Measurements from ENCODE around the gene CXorf38. TPM values are rescaled to one million over a fixed set of nuclear protein-coding genes. Genes with fewer than 3 reads are reported as not detected.

The CXorf38 gene, protein sequence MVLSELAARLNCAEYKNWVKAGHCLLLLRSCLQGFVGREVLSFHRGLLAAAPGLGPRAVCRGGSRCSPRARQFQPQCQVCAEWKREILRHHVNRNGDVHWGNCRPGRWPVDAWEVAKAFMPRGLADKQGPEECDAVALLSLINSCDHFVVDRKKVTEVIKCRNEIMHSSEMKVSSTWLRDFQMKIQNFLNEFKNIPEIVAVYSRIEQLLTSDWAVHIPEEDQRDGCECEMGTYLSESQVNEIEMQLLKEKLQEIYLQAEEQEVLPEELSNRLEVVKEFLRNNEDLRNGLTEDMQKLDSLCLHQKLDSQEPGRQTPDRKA
- 16.6 and 16.8 TPM in 2 replicates for total RNA-seq

DNA sequence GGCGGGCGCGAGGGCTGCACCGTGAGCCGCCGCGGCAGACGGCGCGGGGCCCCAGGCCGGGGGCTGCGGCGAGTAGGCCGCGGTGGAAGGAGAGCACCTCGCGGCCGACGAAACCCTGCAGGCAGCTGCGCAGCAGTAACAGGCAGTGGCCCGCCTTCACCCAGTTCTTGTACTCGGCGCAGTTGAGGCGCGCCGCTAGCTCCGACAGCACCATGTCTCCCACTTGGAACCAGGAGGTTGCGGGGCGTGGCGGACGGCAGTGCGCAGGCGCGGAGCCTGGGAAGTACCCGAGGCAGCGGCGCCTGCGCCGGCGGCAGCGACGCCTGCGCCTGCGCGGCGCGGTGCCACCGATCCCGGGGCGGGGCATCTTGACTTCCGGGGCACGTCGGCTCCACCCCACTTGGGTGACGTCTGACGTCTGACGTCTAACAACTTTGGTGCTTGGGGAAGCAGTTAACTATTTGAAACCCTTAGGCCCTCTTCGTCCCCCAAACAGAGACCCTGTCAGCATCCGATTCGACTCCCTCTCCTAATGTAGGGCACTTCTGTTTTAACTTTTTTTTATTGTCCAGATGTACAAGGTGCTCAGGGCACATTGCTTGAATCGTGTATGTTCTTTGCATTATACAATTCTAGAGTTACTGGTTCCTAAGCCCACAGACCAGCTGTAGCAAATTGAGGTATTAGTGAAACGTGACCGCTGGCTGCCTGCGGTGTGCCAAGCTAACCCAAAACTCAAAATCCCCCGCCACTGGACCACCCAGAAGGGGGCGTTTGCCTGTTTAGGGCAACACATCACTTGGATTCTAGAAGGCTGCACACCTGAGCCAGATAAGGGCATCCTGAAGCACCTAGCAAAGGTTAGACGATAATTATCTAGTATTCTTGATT lies at the start of gene CXorf38:
Gene CXorf38 (minus strand): TSS at position 255 of the 891 bp plus-strand sequence. CDS start 41 bp downstream, at position 214.
- peak within 1 kb of the TSS; percentile 92 for H3K27ac Mint-ChIP-seq
- H3K36me3 Mint-ChIP-seq (ENCODE audit: low read depth): peaks cover 22% of the 10 kb centered on the region
- peak within 1 kb of the TSS; percentile 91 for H3K4me3 Mint-ChIP-seq
- no peaks in the 10 kb centered on the region for H3K9me3 Mint-ChIP-seq
- peak; percentile 97 for DNase-seq
- intact Hi-C loops (cut with micrococcal nuclease): loop anchor here (1.0 to 10.0 kb wide), 8 partner anchors 67 to 1845 kb away; partner anchors contain the start of genes ATP6AP2, DDX3X, MID1IP1 and USP9X
- H3K27me3 Mint-ChIP-seq: no peaks in the 10 kb centered on the region
- peaks cover 21% of the 10 kb centered on the region for H3K4me1 Mint-ChIP-seq

DNA sequence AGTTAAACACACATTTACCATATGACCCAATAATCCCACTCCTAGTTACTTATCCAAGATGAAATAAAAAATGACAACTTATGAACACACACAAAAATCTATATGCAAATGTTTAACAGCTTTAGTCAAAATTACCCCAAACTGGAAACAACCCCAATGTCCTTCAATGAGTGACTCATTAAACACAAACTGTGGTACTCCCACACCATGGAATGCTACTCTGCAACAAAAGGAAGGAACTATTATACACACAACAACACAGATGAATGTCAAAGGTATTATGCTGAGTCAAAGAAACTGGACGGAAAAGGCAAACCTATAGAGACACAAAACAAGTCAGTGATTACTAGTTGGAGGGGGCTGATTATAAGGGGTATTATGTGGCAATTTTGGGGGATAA lies 47.4 kb upstream of the CXorf38 start:
- peaks cover 3% of the 10 kb centered on the region for H3K4me1 Mint-ChIP-seq
- no peak overlapping the region for H3K27ac Mint-ChIP-seq
- H3K4me3 Mint-ChIP-seq: no peak overlapping the region
- H3K36me3 Mint-ChIP-seq (ENCODE audit: low read depth): peaks cover 30% of the 10 kb centered on the region
- DNase-seq: no peak
- no peaks in the 10 kb centered on the region for H3K27me3 Mint-ChIP-seq
- no peaks in the 10 kb centered on the region for H3K9me3 Mint-ChIP-seq
- intact Hi-C loops (cut with micrococcal nuclease): no loop called here

DNA sequence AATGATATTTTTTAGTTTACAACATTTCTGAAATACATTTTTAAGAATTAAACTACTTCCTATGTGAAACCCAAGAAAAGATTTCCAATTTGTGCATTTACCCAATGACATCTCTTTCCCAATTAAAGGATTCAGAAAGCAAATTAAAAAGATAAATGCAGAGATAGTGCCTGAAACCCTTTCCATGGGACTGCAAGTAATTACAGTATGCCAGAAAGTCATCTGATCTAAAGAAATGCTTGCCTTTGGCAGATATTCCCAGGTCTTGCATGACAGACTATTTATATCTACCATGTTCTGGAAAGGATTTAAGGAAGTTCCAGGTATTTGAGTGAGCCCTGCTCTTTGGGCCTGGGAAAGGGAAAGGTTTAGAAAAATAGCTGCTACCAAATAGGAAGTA lies 41.6 kb upstream of the CXorf38 start:
- no peak overlapping the region for H3K27ac Mint-ChIP-seq
- no peaks in the 10 kb centered on the region for H3K9me3 Mint-ChIP-seq
- H3K36me3 Mint-ChIP-seq (ENCODE audit: low read depth): peaks cover 44% of the 10 kb centered on the region
- intact Hi-C loops (cut with micrococcal nuclease): loop anchor here (10.0 kb wide), 1 partner anchor 46 kb away; the partner anchor contains the start of gene MED14
- H3K4me1 Mint-ChIP-seq: peaks cover 3% of the 10 kb centered on the region
- DNase-seq: no peak
- no peaks in the 10 kb centered on the region for H3K27me3 Mint-ChIP-seq
- no peak overlapping the region for H3K4me3 Mint-ChIP-seq

DNA sequence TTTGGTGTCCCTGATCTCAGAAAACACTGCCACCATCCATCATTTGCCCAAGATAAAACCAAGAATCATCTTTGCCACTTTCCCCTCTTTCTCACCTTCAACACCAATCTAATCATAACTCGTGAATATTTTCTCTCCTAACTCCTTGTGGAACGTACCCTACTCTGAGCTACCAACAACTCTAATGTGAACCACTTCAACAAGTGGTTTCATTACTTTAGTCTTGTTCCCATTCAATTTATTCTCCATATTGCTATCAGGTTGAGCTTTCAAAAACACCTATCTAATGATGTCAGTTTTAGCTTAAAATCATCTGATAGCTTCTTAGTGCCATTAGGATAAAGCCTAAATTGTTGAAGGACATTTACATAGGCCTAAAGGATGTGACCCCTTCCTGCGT lies 39.8 kb upstream of the CXorf38 start:
- Mint-ChIP-seq H3K9me3 (no peaks in the 10 kb centered on the region), H3K36me3 (ENCODE audit: low read depth) (peaks cover 36% of the 10 kb centered on the region), H3K4me3 (no peak overlapping the region), H3K4me1 (peaks cover 6% of the 10 kb centered on the region), H3K27me3 (no peaks in the 10 kb centered on the region), H3K27ac (no peak overlapping the region)
- DNase-seq: no peak
- intact Hi-C loops (cut with micrococcal nuclease): loop anchor here (10.0 kb wide), 1 partner anchor 48 kb away; the partner anchor contains the start of gene MED14

DNA sequence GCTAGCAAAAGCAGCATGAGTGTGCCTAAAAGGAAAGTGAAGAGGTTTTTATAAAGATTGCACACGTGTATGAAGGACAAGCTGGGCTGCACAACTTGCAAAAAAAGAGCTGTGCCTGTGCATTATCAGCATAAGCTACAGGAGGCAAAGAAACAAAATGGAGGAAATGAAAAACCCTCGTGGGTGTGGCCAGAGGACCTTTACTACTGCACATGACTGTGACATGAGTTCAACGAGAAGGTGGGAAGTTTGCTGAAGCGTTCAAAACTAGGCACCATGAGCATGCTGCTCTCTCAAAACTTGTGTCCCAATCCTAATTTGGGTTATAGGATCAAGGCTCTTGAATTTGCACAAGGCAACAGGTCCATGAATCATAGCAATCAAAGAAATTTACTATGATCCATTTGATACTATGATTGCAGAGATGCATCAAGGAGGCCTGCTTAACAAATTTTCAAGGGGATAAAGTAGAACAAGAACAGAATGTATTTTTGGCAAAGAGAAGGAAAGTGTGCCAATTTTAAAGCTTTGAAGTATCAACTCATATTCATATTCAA lies 38.1 kb upstream of the CXorf38 start:
- H3K27ac Mint-ChIP-seq: no peak overlapping the region
- intact Hi-C loops (cut with micrococcal nuclease): loop anchor here (10.0 kb wide), 1 partner anchor 49 kb away; the partner anchor contains the start of gene MED14

DNA sequence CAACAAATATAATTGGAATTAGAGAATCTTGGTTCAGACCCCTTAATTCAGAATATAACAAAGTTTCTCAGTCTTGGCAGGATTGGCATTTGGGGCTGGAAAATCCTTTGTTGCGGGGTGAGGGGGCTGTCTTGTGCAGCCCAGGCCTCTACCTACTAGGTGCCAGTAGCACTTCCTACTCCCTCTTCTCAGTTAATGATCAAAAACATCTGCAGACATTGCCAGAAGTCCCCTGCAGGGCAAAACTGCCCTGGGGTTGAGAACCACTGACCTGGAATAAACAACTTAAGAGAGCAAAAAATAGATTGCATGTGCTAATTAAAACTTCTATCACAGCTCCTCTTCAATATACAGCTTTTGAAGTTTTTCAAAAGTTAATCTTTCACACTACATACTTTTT lies 36.7 kb upstream of the CXorf38 start:
- DNase-seq: no peak
- Mint-ChIP-seq H3K4me1 (peaks cover 6% of the 10 kb centered on the region), H3K36me3 (ENCODE audit: low read depth) (peaks cover 35% of the 10 kb centered on the region), H3K9me3 (no peaks in the 10 kb centered on the region), H3K27me3 (no peaks in the 10 kb centered on the region), H3K27ac (no peak overlapping the region), H3K4me3 (no peak overlapping the region)
- intact Hi-C loops (cut with micrococcal nuclease): loop anchor here (10.0 kb wide), 1 partner anchor 51 kb away; the partner anchor contains the start of gene MED14

More for the DNA sequence above, 38.1 kb upstream of the CXorf38 start:
- H3K27me3 Mint-ChIP-seq: no peaks in the 10 kb centered on the region
- H3K4me1 Mint-ChIP-seq: peaks cover 6% of the 10 kb centered on the region
- no peak overlapping the region for H3K4me3 Mint-ChIP-seq
- DNase-seq: no peak
- no peaks in the 10 kb centered on the region for H3K9me3 Mint-ChIP-seq
- H3K36me3 Mint-ChIP-seq (ENCODE audit: low read depth): peaks cover 34% of the 10 kb centered on the region

DNA sequence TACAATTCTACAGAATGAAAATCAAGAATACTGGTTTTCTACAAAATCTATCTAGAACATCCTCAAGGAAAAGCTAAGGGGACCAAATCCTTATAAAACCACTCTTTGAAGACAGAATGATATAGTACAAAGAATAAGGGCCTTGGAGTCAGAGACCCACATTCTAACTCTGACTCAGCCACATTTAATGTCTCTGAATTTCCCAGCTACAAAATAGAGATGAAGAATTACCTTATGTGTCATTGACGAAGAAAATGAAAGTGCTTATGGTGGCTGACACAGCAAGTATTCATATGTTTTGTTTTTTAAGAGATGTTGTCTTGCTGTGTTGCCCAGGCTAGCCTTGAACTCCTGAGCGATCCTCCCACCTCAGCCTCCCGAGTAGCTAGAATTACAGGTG lies 35.9 kb upstream of the CXorf38 start:
- Mint-ChIP-seq H3K4me1 (peaks cover 6% of the 10 kb centered on the region), H3K9me3 (no peaks in the 10 kb centered on the region), H3K4me3 (no peak overlapping the region), H3K27ac (no peak overlapping the region), H3K36me3 (ENCODE audit: low read depth) (peaks cover 33% of the 10 kb centered on the region), H3K27me3 (no peaks in the 10 kb centered on the region)
- DNase-seq: no peak
- intact Hi-C loops (cut with micrococcal nuclease): loop anchor here (10.0 kb wide), 1 partner anchor 52 kb away; the partner anchor contains the start of gene MED14

DNA sequence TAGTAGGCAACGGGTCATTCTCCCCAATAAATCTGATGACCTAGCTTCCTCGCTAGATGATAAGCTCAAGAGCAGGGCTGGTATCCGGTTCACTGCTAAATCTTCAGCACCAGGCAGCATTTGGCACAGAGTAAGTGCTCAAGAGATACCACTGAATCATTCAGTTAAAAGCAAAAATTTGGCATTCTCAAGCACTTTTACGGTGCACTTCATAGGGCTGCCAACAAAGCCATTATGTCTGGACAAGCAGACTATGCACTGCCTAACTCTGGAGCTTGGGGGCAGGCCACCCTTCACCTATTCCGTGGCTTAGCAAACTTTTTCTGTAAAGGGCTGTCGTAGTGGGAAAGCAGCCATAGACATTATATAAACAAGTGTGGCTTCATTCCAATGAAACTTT lies 23.8 kb upstream of the CXorf38 start:
- peaks cover 37% of the 10 kb centered on the region for H3K36me3 Mint-ChIP-seq (ENCODE audit: low read depth)
- H3K27me3 Mint-ChIP-seq: no peaks in the 10 kb centered on the region
- DNase-seq: no peak
- no peak overlapping the region for H3K4me3 Mint-ChIP-seq
- H3K9me3 Mint-ChIP-seq: no peaks in the 10 kb centered on the region
- H3K27ac Mint-ChIP-seq: no peak overlapping the region
- intact Hi-C loops (cut with micrococcal nuclease): no loop called here
- H3K4me1 Mint-ChIP-seq: no peaks in the 10 kb centered on the region

DNA sequence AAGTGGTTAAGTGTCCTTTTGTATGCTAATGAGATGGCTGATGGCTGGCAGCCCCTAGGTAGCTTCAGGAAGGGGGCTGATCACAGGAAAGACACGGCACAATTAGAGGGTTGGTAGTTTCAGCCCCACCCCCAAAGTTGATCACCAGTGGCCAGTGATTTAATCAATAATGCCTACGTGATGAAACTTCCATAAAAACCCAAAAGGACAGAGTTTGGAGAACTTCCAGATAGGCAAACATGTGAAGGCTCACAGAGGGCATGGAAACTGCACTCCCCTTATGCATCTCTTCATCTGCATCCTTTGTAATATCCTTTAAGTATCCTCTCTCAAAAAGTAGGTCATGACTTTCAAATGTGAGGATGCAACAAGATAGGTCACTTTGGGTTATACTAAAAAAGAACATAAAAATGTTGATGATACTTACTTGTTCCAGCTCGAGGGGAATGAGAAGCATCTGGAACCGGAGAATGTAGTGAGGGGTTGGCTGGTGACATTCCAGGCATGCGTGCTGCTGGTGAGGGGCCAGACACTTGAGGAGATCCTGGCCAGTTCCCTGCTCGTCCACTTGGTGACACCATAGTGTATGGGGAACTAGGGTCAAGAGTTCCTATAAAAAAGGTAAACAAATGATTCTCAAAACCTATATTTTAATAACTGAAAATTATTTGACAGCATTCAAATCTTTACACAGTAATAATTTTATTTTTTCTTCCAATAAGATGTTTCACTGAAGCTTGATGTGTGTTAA lies 16.7 kb upstream of the CXorf38 start:
- Mint-ChIP-seq H3K4me3 (no peak overlapping the region), H3K36me3 (ENCODE audit: low read depth) (peaks cover 33% of the 10 kb centered on the region), H3K27ac (no peak overlapping the region), H3K27me3 (no peaks in the 10 kb centered on the region), H3K9me3 (no peaks in the 10 kb centered on the region), H3K4me1 (no peaks in the 10 kb centered on the region)
- intact Hi-C loops (cut with micrococcal nuclease): no loop called here
- DNase-seq: no peak

DNA sequence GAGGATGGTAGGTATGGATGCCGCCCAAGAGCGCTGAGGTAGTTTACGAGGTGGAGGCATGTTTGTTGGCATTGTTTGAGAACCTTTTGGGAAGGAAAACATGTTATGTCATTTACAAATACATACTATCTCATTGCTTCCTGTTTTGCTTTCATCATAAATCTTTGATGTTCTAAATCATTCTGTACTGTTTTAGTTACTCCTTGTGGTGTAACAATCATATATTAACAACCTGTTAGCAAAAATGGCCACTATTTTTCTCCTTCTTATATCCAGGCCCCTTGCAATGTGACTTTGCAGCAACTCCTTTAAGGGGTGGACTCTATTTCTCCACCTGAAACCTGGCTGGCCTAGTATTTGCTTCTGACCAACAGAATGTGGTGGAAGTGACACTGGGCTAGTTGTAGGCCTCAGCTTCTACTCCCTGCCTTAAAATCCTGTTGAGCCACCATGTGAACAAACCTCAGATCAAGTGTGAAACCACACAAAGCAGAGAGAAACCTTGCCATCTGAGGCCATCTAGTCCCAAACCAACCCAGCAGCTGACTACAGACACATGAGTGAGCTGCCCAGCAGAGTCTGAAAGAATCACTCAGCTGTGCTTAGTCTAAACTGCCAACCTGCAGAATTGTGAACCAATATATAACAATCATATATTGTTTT lies 15.8 kb upstream of the CXorf38 start:
- H3K36me3 Mint-ChIP-seq (ENCODE audit: low read depth): peaks cover 33% of the 10 kb centered on the region
- peak overlapping the region; percentile 72 for H3K27ac Mint-ChIP-seq
- H3K27me3 Mint-ChIP-seq: no peaks in the 10 kb centered on the region
- H3K4me3 Mint-ChIP-seq: no peak overlapping the region
- intact Hi-C loops (cut with micrococcal nuclease): no loop called here
- DNase-seq: no peak
- no peaks in the 10 kb centered on the region for H3K9me3 Mint-ChIP-seq
- H3K4me1 Mint-ChIP-seq: no peaks in the 10 kb centered on the region

DNA sequence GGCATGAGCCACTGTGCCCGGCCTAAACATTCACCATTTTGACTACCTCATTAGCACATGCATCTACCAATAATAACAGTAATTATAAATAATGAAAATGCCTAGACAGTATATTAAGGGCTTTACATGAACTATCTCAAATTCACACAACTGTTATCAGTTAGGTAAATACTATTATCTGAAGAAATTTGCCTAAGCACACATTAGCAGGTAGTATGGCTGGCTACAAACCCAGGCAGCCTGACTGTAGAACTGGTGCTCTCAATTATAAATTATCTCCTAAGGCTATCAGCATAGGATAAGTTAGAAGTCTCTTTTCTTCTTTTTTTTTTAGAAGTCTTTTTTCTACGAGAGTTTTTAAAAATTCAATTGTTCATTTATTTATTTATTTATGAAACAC lies 14.1 kb upstream of the CXorf38 start:
- DNase-seq: no peak
- no peak overlapping the region for H3K4me3 Mint-ChIP-seq
- no peak overlapping the region for H3K27ac Mint-ChIP-seq
- H3K36me3 Mint-ChIP-seq (ENCODE audit: low read depth): peaks cover 21% of the 10 kb centered on the region
- intact Hi-C loops (cut with micrococcal nuclease): no loop called here
- no peaks in the 10 kb centered on the region for H3K27me3 Mint-ChIP-seq
- no peaks in the 10 kb centered on the region for H3K4me1 Mint-ChIP-seq
- no peaks in the 10 kb centered on the region for H3K9me3 Mint-ChIP-seq

DNA sequence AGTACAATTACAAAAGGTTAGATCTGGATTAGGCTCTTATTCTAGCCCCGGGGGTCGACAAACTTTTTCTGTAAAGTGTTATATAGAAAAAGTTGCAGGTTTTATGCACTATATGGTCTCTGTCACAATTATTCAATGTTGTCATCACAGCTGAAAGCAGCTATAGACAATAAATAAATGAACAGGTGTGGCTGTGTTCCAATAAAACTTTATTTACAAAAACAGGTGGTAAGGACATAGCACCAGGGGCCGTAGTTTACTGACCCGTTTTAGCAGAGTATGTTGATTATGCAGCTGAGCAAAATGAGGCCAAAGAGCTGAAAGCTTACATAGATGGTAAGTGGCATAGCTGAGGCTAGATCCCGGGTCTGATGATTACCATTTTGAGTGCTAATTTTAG lies 13.0 kb upstream of the CXorf38 start:
- H3K36me3 Mint-ChIP-seq (ENCODE audit: low read depth): peaks cover 18% of the 10 kb centered on the region
- no peak overlapping the region for H3K27ac Mint-ChIP-seq
- no peak for DNase-seq
- intact Hi-C loops (cut with micrococcal nuclease): no loop called here
- H3K27me3 Mint-ChIP-seq: no peaks in the 10 kb centered on the region
- H3K4me1 Mint-ChIP-seq: no peaks in the 10 kb centered on the region
- H3K4me3 Mint-ChIP-seq: no peak overlapping the region
- no peaks in the 10 kb centered on the region for H3K9me3 Mint-ChIP-seq

DNA sequence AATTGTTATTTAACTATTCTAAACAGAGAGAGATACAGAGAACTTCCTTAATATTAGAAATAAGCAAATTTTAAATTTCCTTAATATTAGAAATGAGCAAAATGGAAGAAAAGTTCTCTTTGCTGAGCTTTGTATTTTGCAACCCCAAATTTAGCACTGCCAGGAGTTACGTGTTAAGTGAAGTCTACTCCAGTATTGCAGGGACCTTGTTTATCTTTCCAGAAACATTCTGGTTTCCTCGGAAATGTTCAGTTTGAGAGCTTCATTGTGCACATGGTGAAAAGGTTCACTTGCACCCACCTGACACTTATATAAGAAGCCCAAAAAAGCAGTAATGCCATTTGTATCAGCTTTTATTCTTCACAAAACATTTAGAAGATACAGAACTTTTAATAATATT lies 6.2 kb upstream of the CXorf38 start:
- DNase-seq: no peak
- Mint-ChIP-seq H3K36me3 (ENCODE audit: low read depth) (peaks cover 10% of the 10 kb centered on the region), H3K9me3 (no peaks in the 10 kb centered on the region), H3K27ac (no peak overlapping the region), H3K4me1 (peaks cover 2% of the 10 kb centered on the region), H3K4me3 (no peak overlapping the region), H3K27me3 (no peaks in the 10 kb centered on the region)
- intact Hi-C loops (cut with micrococcal nuclease): no loop called here
